Activated effector memory CD4-positive, alpha-beta T cell treated with Interleukin-2 at 50 U/mL for 16 hours (primary cell): ENCODE measurements around the gene LPP.

ENCODE experiments used
- DNase-seq: peaks from one replicate; pipeline ENCODE4 v3.0.0-alpha.2; 2020

The LPP gene

DNA sequence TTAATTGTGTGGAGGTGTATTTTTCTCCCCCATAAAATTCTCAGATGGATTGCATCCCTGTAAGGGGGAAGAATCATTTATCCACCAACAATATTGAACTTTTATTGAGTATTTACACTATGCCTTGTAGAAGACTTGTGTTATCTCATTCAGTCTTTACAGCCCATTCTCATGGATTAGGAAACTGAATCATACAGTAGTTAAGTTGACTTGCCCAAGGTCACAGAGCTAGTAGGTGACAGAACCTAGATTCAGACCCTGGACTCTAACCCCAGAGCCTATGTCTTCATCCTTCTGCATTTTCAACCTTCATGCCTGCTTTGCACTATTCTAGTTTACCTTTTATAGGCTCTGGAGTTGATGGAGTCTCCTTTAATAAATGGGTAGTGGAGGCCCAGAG, 226.8 kb downstream of the LPP start:
- no peak for DNase-seq

DNA sequence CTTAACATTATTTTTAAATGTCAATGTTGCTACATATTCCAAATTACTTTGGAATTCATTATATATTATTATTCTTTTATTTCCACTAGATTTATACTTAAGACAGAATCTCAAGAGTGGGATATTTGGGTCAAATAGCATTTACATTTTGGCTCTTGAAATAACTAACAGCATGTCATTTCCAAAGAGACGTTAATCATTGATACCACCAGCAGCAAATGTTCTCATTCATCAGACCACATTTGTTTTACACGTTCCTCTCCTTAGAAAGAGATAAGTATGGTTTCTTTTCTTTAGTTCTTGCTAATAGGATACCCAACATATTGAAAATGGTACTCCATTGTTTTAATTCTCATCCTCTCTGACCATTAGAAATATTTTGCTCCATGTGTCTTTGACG, 229.8 kb downstream of the LPP start:
- no peak for DNase-seq

DNA sequence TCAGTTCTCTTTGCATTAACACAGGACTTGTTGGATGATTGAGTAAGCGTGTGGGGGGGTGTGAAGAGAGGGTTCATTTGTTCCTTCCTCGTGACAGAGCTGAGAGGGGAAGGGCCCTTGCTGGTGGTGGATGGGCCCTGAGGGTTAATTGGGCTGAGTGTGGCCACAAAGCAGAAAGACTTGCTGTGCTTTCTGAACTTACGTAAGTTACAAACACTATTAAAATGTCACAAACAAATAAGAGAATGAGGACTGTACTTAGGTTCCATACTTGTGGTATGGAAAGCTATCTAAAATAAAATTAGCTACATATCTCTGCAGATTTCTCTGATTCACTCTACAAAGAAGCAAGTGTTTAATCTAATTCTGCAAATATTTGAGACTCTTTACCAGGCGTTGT, 231.3 kb downstream of the LPP start:
- DNase-seq: no peak

DNA sequence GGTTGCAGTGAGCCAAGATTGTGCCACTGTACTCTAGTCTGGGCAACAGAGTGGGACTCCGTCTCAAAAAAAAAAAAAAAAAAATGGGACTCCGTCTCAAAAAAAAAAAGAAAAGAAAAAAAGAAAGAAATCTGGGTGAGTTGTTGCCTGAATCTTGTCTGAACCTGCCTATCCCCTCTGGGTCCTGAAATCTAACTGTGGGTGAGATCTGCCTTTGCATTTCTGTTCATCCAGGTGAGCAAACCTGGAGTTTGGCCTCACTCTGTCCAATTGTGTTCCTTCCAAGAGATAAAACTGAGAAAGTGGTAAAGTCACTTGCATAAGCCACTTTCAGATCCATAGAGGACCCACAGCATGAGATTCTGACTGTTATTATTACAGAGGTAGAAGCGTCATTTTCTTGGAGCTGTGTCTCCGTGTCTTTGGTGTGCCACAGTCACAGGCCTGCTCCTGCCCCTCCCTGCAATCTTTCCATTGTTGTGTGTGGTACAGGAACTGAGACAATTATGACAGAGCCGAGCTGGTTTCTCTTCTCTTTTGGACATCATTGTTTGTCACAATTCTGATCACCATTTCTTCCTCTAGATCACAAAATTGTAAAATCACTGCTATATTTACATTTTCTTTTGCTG, 235.9 kb downstream of the LPP start:
- no peak for DNase-seq

DNA sequence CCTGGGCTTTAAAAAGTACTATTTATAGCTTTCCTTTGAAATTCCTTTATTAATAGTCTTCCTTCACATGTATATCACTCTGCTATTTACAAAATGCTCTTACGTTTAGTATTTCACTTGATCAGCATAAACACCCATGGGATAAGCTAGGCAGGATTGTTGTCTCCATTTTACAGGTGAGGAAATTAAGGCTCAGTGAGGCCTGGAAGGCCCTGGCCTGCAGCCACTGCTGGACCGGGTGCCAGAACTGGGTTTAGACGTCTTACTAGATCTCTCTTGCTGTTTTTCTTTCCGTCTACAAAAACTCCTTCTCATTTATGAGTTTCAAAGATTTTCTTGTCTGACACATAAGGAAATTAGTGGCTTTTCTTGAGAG, 236.4 kb downstream of the LPP start:
- DNase-seq: no peak

DNA sequence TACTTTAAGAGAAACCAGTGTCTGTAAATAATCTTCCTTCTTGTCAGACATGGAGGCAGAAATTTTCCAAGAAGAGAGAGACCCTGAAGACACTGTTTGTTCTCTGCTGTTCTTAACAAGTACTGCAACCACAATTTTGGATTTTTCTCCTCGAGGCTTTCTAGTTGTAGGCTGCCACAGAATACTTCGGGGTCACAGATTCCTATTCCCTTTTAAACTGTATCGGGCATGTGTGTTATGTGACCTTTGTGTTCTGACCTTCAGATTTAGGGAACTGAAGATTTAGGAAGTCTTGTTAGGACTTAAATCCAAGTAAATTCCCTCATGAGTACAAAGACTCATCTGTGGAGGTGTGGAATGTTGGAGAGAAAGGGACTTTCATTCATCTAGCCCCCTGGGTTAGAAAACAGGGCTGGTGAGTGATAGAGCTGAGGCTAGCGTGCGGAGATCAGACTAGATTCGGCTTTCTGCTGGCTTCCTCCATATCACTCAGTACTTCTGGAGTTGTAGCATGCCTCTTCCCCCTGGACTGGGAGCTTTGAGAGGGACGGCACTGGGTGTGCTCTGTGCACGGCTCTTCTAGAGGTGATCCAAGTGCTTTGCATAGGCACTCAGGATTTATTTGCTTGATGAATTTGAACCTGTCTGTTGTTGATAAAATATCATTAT, 237.0 kb downstream of the LPP start:
- DNase-seq: no peak

DNA sequence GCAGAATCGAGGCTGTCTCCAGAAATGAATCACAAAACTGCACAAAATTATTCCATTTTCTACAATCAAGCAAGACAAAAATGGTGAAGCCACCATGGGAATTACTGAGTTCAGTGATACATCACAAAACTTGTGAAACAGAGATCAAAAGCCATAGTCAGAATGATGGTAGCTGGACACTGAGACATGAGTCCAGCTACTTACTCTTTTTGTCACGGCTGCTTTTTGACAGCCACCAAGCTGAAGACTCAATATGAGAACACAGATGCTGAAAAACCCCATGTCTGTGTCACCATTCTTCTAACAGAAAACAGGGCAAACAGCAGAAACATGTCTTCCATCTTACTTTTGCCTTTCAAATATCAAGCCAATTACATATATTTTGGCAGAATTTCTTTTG, 237.6 kb downstream of the LPP start:
- DNase-seq: no peak

DNA sequence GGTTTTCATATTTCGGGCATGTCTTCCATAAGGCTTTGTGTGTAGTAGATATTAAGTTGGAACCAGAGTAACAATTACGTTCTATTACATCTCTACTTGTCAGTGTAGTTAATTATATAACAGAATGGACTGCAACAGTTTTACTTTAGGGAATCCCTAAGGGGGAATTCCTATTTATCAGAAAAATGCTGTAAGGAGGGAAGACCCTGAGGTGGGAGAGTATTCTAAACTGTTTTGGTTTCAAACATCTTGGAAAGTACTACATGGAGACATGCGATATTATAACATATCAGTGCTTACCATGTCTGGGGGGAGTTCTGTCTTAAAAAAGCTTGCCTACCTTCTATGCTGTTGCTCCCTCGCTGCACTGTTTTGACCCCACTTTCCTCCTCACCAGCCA, 238.1 kb downstream of the LPP start:
- no peak for DNase-seq

DNA sequence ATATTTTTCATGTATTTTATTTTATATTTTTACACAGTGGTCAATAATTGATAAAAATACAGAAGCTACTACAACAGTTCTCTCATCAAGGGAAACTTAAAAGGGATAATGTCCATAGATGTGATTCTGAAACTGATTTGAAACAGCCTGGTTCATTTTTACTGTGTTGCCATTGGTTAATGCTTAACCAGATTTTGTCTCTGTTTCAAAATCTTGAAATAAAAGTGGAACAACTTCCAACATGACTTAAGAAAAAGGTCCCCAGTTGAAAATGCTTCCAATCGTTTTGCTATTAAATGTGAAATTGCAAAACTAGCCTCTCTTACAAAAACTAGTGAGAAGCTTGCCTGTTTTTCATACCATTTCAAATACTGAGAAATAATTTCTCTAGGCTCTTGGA, 240.7 kb downstream of the LPP start:
- DNase-seq: no peak

DNA sequence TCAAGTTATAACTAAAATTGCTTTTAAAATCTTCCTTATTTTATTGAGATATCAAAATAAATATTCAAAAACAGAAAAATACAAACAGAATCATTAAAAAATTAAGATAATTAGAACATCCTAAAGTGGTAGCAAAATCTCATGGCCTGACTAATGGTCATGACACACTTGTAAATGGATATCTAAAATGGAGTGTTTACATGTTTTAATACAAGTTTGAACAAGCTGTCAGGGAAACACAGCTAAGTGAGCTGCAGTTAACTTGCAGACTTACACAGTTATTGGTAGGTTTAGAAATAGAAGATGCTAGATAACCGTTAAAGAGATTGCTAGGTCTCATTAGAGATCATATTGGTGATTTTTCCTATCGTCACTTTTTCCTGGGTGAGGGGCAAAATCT, 242.3 kb downstream of the LPP start:
- no peak for DNase-seq

DNA sequence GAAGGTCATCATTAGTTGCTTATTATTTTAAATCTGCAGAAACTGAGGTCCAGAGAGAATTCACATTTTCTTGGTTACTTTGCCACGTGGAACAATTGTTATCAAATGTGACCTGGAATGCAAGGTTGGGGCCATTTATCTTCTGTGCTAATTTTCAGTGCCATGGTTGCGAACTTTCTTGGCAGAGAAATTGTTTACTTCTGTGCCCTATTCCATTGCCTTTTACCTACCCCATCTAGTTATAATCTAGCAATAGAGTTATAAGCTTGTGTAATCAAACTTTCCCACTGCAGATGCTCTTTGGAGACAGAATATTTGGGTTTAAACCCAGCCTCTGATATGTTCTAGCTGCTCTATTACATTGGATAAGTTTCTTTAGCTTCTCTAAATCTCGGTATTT, 242.9 kb downstream of the LPP start:
- no peak for DNase-seq

DNA sequence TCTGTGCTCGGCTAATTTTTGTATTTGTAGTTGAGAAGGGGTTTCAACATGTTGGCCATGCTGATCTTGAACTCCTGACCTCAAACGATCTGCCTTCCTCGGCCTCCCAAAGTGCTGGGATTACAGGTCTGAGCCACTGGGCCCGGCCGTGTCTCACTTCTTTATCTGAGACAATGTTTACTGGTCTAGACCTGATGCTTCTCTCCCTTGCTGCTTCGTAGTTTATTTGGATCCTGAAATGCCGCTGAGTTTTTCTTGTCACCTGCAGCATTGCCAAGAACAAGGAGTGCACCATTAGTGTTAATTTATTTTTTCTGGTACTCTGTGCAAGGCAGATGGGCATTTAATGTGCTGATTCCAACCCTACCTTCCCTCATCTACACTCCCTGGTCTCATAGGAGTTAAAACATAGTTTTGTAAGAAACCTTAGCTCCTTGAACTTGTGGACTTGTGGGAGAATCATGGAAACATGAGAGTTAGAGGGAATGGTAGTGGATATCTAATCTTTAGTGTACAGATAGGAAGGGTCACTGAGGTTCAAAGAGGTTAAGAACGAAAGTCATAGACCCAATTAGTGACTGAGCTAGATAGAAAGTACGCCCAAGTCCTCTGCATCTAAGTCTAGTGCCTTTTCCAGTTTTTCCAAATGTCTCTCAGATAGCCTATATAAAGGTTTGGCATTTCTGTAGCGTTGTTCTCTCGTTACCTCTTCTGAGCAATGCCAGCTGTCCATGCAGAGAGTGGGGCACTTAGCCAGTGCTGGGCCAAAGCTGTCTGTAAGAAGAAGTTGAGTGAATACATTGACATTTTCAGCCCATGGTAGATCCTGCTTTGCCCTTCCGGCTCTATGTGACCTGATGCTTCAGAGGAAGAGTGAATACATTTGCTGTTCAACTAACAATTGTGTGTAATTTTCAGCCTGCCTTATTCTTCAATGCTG, 244.1 kb downstream of the LPP start:
- DNase-seq: no peak

DNA sequence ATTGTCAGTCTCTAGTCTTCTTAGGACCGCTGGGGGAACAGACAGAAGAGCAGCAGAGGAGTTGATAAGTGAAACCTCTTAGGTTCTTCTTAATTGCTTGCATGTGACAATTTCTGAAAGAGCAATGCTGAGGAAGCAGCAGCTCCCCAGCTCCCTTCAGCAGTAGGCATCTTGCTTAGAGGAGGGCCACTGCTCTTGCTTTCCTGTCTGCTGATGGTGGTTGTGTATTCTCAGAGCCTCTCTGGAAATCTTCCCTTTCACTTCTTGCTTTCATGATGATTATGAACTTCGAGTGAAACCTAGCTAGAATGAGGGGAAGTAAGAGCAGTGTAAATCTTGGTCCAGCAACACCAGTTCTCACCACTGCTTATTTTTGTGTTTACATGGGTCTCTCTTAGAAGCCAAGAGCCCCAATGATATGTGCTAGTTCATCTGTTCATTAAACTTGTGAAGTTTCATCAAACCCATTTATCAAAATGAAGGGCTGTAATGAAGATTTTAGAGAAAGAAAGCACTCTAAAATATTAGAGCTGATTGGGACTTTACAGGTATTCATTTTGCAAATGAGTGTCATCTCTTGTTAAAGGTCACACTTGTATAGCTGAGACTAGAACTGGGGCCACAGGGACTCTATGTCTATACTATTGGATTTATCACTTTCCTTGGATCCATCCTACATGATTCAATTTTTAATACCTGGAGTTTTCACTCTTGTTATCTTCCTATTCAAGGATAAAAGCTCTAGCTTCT, 246.7 kb downstream of the LPP start:
- DNase-seq: no peak

DNA sequence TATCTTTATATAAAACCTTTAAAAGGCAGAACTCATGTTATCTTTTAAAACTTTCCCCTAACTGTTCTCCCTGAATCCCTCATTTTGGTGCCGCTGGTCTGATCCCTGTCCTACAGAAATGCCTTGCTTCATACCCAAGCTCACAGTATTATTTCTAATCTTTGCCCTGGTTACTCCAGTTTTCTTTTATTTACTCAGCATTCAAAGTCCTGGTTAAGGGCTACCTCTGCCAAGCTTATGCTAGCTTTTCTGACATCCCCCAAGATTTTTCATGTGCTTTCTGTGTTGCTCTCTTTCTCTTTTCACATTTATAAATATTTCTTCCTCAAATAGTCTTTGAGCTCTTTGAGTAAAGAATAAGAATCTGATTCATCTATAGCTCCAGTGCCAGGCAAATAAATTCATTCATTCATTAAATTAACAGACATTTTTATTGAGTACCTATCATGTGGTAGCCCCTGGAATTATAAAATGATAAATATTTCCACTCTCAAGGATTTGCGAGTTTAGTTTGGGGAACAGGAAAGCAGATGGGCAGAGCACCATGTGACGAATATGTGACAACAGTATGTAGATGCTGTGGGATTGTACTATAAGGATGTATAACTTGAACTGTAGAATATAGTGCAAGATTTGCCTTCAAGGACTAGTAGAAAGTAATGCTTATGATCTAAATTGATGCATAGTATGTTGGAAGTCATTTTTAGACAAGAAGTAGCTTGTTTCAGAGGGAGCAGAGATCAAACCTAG, 247.5 kb downstream of the LPP start:
- no peak for DNase-seq

DNA sequence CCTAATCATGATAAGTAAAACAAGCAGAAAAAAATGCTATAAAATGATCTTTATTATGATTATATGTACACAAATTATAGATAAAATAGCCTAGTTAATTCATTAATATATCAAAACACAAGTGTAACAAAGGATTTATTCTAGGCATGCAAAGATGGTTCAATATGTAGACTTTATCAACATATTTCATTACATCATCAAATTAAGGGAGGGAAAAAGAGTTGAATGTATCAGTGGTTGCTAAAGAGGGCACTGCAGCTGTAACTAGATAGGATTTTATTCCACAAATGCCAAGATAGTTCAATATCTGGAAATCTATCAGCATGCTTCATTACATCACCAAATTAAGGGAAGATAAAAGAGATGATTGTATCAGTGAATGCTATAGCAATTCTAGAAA, 248.3 kb downstream of the LPP start:
- DNase-seq: no peak

DNA sequence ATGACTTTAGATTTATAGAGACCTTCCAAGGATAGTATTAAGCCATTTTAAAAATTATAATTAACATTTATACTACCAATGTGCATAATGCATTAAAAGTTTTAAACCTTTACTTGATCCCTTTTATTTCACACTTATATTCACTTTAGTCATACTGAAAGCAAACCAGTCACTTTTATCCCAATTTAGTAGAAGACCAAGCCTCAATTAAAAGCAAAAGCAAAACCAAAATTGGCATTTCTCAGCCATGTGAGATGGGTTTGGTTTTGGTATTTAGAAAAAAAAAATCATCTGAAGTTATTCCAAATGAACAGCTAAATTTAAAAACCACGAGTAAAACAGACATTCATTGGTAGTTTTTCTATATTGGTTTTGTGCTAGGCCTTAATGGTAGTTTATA, 249.4 kb downstream of the LPP start:
- no peak for DNase-seq

DNA sequence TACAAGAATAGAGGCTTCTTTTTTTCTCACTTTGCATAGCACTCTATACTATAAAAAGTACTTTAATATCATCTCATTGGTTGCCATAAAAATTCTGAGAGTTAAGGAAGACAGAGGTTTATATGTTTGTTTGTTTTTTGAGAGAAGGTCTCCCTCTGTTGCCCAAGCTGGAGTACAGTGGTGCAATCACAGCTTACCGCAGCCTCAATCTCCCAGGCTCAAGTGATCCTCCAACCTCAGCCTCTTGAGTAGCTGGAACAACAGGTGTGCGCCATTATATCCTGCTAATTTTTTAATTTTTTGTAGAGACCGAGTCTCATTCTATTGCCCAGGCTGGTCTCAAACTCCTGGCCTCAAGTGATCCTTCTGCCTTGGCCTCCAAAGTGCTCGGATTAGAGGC, 250.2 kb downstream of the LPP start:
- DNase-seq: no peak

DNA sequence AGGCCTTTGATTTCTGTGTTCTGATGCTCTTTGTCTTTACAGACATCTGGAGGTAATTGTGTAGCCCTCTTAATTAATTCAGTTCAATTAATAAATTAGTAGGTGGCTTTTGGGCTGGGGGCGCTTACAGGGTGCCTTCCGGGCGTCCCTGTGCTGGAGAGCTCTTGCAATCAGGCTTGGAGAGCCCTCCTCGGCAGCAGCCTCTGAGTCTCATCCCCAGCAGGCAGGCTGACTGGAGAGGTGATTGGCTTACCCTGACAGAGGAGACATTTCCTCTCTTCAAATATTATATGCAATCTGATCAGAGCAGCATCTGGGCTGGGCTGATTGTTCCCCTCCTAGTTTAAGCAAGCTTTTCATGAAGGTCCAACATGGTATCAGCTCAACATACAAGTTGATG, 250.7 kb downstream of the LPP start:
- DNase-seq: no peak

DNA sequence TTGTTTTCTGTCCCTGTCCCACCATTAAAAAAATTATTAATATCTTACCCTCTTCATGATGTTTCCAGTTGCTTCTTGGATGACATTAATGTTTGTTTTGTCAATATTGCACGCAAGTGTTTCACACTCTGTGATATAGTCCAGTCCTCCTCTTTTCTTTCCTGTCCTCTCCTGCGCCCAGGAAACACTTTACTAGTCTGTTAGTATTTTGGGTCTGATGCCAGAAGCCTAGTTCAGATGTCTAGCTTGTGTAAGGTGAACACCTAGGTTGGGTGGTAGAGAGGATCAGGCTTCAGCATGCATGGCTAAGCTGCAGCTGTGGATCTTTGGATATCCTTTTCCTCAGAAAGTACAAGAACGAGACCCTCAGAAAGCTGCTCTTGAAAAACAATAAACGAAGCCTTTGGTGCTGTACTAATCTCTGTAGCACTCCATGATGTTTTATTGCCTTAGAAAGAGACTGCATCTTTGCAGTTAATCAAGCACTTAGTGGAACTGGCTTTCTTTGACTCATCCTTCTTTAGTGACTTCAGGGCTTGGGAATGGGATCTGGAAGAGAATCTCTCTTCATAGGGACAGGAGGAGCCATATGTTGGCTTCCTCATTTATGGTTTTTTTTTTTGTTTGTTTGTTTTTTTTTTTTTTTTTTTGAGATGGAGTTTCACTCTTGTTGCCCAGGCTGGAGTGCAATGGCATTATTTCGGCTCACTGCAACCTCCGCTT, 253.4 kb downstream of the LPP start:
- DNase-seq: no peak

DNA sequence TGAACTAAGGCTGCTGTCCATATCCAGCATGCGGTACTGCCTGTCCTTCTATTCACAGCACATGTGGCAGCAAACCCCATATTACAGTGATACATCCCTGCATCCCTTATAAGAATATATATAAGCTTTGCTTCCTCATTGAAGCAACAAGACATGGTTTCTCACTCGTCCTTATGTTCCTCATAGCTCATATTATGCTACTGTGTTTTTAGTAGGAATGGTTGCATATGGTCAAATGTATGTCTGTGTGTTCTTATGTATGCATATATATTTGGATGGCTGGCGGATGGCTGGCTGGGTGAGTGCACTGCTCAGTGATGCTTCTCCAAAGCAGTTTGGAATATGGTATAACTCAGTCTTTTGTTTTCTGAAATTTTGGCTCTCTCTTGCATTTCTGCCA, 254.9 kb downstream of the LPP start:
- no peak for DNase-seq

DNA sequence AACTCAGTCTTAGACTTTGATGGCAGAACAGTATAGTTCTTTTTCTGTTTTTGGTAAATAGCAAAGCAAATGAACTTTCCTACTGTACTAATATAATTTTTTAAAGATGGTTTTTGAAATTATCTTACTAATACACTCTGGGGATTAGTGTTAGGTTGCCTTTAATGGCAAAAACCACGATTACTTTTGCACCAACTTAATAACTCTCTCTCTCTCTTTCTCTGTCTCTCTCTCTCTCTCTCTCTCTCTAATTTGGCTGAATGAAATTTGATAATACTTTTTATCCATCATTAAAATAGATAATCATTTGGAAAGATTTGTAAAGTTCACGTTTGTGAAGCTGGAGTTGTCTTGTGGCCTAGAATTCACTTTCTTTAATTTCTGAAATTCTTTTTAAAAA, 257.8 kb downstream of the LPP start:
- DNase-seq: no peak

DNA sequence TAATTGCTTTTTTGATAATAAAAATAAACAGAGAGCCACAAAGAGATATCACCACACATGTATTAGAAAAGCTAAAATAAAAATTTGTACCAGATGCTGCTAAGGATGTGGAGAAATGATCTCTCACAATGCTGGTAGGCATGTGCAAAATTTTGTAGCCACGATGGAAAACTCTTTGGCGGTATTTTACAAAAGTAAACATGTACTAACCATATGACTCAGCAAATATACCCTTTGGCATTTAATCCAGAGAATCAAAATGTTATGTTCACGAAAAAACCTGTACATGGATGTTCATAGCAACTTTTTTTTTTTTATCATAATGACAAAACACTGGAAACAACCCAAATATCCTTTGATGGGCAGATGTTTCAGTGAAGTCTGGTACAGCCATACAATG, 261.2 kb downstream of the LPP start:
- DNase-seq: no peak
